ENCODE data around the gene RABIF.

The RABIF gene

DNA sequence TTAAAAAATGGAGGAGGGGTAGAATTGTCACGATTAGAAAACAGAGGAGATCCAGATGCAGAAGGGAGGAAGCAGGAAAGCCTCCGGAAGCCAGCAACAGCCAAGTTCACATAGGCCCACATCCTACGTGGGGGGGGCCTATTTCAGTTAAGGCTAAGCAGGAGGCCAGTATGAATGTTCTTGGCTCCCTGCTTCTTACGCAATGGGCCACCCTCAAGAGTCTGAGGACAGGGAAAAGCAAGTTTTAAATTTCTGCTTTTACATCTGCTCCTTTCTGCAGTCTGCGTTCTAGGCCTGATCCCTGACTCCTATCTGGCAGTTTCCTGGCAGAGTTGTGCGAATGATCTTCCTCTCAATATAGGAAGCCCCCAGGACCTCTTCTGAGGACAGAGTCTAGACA, 30.6 kb downstream of the RABIF start:
- peaks cover 37% of the 10 kb centered on the region for H3K36me3 ChIP-seq (ENCODE audit: insufficient read depth, insufficient read length, low read length)
- DNase-seq (ENCODE audit: low read depth, low spot score): no peak
- no peaks in the 10 kb centered on the region for H3K4me1 ChIP-seq (ENCODE audit: insufficient read depth, insufficient read length)
- H3K9me3 ChIP-seq (ENCODE audit: insufficient read depth, low read length): no peaks in the 10 kb centered on the region
- no peak overlapping the region for H3K9ac ChIP-seq (ENCODE audit: insufficient read length, low read depth)
- TF ChIP-seq ZNF274 (IDR thresholded peaks at IDR 0.05; ENCODE audit: low read depth, low read length) (no peak), YY1 (IDR thresholded peaks at IDR 0.05; ENCODE audit: insufficient read depth, insufficient read length) (no peak), SUZ12 (IDR thresholded peaks at IDR 0.05; ENCODE audit: extremely low read depth, insufficient read depth, insufficient read length) (no peak)
- no peak overlapping the region for H3K4me3 ChIP-seq (ENCODE audit: insufficient read length, low read depth)
- H3K27me3 ChIP-seq (ENCODE audit: insufficient read depth, insufficient read length): peaks cover 16% of the 10 kb centered on the region

DNA sequence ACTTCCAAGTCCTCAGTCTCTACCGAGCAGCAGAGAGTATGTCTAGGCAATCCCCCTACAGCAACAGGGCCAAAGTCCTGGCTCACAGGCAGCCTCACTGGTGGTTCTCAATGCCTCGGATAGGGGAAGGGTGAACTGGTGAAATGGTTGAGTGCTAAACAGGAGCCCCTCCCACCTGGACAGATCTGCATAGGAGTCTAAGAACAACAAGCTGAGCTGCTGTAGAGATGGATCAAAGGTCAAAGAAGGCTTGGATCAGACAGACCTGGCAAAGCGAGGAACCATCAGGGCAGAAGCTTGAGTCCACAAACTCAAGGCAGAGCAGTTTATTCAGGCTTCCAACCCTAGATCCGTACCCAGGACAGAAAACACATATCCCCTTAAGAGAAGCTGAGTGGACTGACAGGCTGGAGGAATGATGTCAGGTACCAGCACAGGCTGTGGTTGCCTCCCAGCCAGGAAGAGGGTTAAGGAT, 31.8 kb downstream of the RABIF start:
- peaks cover 5% of the 10 kb centered on the region for H3K27me3 ChIP-seq (ENCODE audit: insufficient read depth, insufficient read length)
- no peak overlapping the region for H3K9ac ChIP-seq (ENCODE audit: insufficient read length, low read depth)
- no peak for DNase-seq (ENCODE audit: low read depth, low spot score)
- H3K4me1 ChIP-seq (ENCODE audit: insufficient read depth, insufficient read length): no peaks in the 10 kb centered on the region
- H3K9me3 ChIP-seq (ENCODE audit: insufficient read depth, low read length): no peaks in the 10 kb centered on the region
- no peak overlapping the region for H3K4me3 ChIP-seq (ENCODE audit: insufficient read length, low read depth)
- peaks cover 45% of the 10 kb centered on the region for H3K36me3 ChIP-seq (ENCODE audit: insufficient read depth, insufficient read length, low read length)
- no peak for TF ChIP-seq ZNF274 (IDR thresholded peaks at IDR 0.05; ENCODE audit: low read depth, low read length)
- no peak for TF ChIP-seq SUZ12 (IDR thresholded peaks at IDR 0.05; ENCODE audit: extremely low read depth, insufficient read depth, insufficient read length)
- TF ChIP-seq YY1 (IDR thresholded peaks at IDR 0.05; ENCODE audit: insufficient read depth, insufficient read length): no peak

DNA sequence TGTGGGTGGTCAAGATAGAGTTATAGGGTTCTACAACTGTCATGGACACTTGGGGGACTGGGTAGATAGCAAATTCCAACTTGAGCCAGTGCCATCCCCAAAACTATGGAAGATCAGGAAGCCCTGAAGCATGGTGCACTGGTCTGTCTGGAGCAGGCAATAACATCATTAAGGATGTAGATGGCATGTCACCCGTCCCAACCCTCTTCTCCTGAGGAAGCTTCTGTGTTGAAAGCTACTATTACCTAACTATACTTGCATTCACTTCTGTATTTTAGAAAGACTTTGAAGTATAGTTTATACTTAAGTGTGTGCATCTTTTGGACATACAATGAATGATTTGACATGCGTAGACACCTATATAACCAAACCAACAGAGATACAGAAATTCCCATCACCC, 32.9 kb downstream of the RABIF start:
- peaks cover 45% of the 10 kb centered on the region for H3K36me3 ChIP-seq (ENCODE audit: insufficient read depth, insufficient read length, low read length)
- H3K27me3 ChIP-seq (ENCODE audit: insufficient read depth, insufficient read length): no peaks in the 10 kb centered on the region
- H3K9me3 ChIP-seq (ENCODE audit: insufficient read depth, low read length): no peaks in the 10 kb centered on the region
- H3K9ac ChIP-seq (ENCODE audit: insufficient read length, low read depth): no peak overlapping the region
- H3K4me3 ChIP-seq (ENCODE audit: insufficient read length, low read depth): no peak overlapping the region
- H3K4me1 ChIP-seq (ENCODE audit: insufficient read depth, insufficient read length): peaks cover 2% of the 10 kb centered on the region
- no peak for DNase-seq (ENCODE audit: low read depth, low spot score)
- no peak for TF ChIP-seq SUZ12 (IDR thresholded peaks at IDR 0.05; ENCODE audit: extremely low read depth, insufficient read depth, insufficient read length)

DNA sequence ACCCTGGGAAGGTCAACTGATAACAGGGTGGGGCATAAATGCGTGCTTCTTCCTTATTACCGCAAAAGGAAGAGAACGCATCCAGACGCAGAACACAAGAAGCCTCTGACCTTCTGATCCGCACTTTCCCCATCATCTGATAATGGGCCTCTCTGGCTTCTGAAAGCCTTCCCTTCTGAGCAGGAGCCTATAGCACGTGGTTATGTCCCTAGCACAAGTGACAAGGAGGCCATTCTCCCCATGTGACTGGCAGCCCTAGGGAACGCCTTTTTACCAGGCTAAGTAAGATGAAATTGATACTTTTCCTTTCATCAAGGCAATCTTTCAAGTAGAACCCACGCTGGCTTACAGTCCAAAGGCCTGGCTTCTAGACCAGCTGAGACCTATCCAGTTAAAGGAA, 34.2 kb downstream of the RABIF start:
- DNase-seq (ENCODE audit: low read depth, low spot score): no peak
- peaks cover 45% of the 10 kb centered on the region for H3K36me3 ChIP-seq (ENCODE audit: insufficient read depth, insufficient read length, low read length)
- no peak for TF ChIP-seq SUZ12 (IDR thresholded peaks at IDR 0.05; ENCODE audit: extremely low read depth, insufficient read depth, insufficient read length)
- TF ChIP-seq YY1 (IDR thresholded peaks at IDR 0.05; ENCODE audit: insufficient read depth, insufficient read length): no peak
- no peak for TF ChIP-seq ZNF274 (IDR thresholded peaks at IDR 0.05; ENCODE audit: low read depth, low read length)
- peaks cover 5% of the 10 kb centered on the region for H3K4me1 ChIP-seq (ENCODE audit: insufficient read depth, insufficient read length)
- H3K27me3 ChIP-seq (ENCODE audit: insufficient read depth, insufficient read length): no peaks in the 10 kb centered on the region
- no peak overlapping the region for H3K9ac ChIP-seq (ENCODE audit: insufficient read length, low read depth)
- no peak overlapping the region for H3K4me3 ChIP-seq (ENCODE audit: insufficient read length, low read depth)
- H3K9me3 ChIP-seq (ENCODE audit: insufficient read depth, low read length): no peaks in the 10 kb centered on the region

DNA sequence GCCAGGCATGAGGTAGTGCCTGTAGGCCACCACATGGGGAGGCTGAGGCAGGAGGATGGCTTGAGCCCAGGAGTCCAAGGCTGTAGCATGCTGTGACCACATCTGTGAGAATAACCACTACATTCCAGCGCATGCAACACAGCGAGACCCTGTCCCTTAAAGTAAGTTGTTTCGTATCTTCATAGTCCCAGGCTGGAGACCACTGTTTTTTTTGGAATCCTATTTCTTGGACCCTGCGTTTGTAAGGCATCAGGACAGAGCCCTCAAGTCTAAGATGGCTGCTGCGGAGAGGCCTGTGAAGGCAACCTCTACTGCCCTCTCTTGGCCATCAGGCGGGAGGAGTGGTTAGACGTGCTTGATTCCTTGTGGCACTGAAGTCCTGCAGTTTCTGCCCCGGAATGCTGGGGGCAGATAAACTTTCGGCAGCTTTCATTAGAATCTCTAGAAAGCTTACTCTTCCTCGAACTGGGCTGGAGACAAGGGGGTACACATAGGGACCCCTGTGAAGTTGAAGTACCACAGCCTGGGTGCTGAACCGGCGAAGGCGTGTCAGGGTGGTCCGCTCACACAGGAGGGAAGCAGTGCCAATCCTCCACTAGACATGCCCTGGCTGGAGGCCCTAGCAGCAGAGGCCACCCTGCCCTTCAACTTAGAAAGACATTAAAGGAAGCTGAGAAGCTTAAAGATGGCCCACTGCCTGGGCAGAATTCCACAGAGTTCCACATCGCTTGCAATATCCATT, 36.6 kb downstream of the RABIF start:
- Histone ChIP-seq H3K9ac (ENCODE audit: insufficient read length, low read depth) (no peak overlapping the region), H3K27me3 (ENCODE audit: insufficient read depth, insufficient read length) (no peaks in the 10 kb centered on the region), H3K36me3 (ENCODE audit: insufficient read depth, insufficient read length, low read length) (peaks cover 38% of the 10 kb centered on the region), H3K4me3 (ENCODE audit: insufficient read length, low read depth) (no peak overlapping the region), H3K4me1 (ENCODE audit: insufficient read depth, insufficient read length) (peaks cover 5% of the 10 kb centered on the region), H3K9me3 (ENCODE audit: insufficient read depth, low read length) (no peaks in the 10 kb centered on the region)
- DNase-seq (ENCODE audit: low read depth, low spot score): peak; percentile 88
- TF ChIP-seq ZNF274 (IDR thresholded peaks at IDR 0.05; ENCODE audit: low read depth, low read length) (no peak), SUZ12 (IDR thresholded peaks at IDR 0.05; ENCODE audit: extremely low read depth, insufficient read depth, insufficient read length) (no peak), YY1 (IDR thresholded peaks at IDR 0.05; ENCODE audit: insufficient read depth, insufficient read length) (peak; percentile 81)

DNA sequence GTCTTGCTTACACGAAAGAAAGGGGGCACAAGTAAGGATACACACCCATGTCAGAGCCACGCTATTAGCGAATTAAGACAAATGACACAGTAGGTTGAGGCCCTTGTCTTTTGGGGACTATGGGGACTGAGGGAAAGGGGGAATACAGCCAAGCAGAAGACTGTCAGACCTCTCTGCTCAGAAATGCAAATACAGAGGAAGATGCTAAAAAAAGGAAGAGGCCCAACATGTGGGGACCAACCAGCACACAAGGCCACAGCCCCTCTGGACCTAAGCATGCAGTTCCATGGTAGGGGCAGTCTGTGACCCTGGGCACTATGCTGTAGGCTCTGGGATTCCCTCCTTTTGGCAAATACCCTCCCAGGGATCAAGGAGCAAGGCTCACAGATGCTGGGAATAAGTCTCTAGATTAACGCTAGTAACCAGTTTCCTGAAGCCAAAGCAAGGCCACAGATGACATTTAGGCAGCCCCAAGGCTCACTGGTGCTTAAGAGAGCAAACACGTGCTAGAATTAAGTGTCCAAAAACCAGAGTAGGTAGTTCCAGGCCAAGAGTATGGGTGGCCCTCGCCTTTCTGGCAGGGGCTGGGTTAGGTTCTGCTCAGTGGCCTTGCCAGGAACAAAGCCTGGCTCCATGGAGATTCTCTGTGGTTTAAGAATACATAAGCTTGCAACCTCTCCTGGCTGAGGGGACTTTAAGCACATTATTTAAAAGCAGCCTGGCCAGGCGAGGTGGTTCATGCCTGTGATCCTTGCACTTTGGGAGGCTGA, 38.2 kb downstream of the RABIF start:
- H3K27me3 ChIP-seq (ENCODE audit: insufficient read depth, insufficient read length): no peaks in the 10 kb centered on the region
- TF ChIP-seq SUZ12 (IDR thresholded peaks at IDR 0.05; ENCODE audit: extremely low read depth, insufficient read depth, insufficient read length): no peak
- no peaks in the 10 kb centered on the region for H3K9me3 ChIP-seq (ENCODE audit: insufficient read depth, low read length)
- peaks cover 25% of the 10 kb centered on the region for H3K36me3 ChIP-seq (ENCODE audit: insufficient read depth, insufficient read length, low read length)
- DNase-seq (ENCODE audit: low read depth, low spot score): no peak
- H3K4me3 ChIP-seq (ENCODE audit: insufficient read length, low read depth): no peak overlapping the region
- peak overlapping the region; percentile 26 for H3K9ac ChIP-seq (ENCODE audit: insufficient read length, low read depth)
- peaks cover 5% of the 10 kb centered on the region for H3K4me1 ChIP-seq (ENCODE audit: insufficient read depth, insufficient read length)

DNA sequence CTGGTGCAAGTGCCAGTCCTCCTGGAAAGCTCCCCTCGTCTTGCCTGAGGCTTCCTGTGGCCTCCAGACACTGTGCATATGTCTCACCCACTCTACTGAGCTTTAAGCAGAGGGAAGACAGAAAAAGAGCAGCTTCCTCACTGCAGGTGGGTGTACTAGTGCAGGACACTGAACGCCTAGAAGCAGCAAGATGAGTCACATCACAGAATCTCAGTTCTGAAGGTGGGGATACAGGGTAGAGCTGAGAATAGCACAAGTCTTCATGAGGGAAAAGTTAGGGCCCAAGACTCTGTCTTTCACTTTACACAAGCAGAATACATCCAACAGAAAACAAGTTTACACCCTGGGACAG, 40.8 kb downstream of the RABIF start:
- H3K4me1 ChIP-seq (ENCODE audit: insufficient read depth, insufficient read length): peaks cover 10% of the 10 kb centered on the region
- TF ChIP-seq ZNF274 (IDR thresholded peaks at IDR 0.05; ENCODE audit: low read depth, low read length) (no peak), YY1 (IDR thresholded peaks at IDR 0.05; ENCODE audit: insufficient read depth, insufficient read length) (no peak), SUZ12 (IDR thresholded peaks at IDR 0.05; ENCODE audit: extremely low read depth, insufficient read depth, insufficient read length) (no peak)
- H3K9ac ChIP-seq (ENCODE audit: insufficient read length, low read depth): no peak overlapping the region

More for the DNA sequence above, 40.8 kb downstream of the RABIF start:
- no peaks in the 10 kb centered on the region for H3K9me3 ChIP-seq (ENCODE audit: insufficient read depth, low read length)
- H3K4me3 ChIP-seq (ENCODE audit: insufficient read length, low read depth): no peak overlapping the region
- H3K36me3 ChIP-seq (ENCODE audit: insufficient read depth, insufficient read length, low read length): peaks cover 13% of the 10 kb centered on the region
- DNase-seq (ENCODE audit: low read depth, low spot score): no peak
- no peaks in the 10 kb centered on the region for H3K27me3 ChIP-seq (ENCODE audit: insufficient read depth, insufficient read length)
